Stimulated activated CD4-positive, alpha-beta T cell treated with anti-CD3 and anti-CD28 coated beads, TNF-alpha, amount 100 ng/mL, for 24 hours (primary cell): ENCODE measurements around the gene ACTR1B.
"Not testable (repeated sequence)": the region's sequence is repeated elsewhere in the genome, so short reads cannot be mapped to it uniquely, and the experiment has no call there.

Source experiments
- DNase-seq, 3 experiments: peaks; one replicate each; pipeline ENCODE4 v3.0.0-alpha.2; 2020; ENCODE audit warnings: low read depth in 3 of 3

Gene ACTR1B

DNA sequence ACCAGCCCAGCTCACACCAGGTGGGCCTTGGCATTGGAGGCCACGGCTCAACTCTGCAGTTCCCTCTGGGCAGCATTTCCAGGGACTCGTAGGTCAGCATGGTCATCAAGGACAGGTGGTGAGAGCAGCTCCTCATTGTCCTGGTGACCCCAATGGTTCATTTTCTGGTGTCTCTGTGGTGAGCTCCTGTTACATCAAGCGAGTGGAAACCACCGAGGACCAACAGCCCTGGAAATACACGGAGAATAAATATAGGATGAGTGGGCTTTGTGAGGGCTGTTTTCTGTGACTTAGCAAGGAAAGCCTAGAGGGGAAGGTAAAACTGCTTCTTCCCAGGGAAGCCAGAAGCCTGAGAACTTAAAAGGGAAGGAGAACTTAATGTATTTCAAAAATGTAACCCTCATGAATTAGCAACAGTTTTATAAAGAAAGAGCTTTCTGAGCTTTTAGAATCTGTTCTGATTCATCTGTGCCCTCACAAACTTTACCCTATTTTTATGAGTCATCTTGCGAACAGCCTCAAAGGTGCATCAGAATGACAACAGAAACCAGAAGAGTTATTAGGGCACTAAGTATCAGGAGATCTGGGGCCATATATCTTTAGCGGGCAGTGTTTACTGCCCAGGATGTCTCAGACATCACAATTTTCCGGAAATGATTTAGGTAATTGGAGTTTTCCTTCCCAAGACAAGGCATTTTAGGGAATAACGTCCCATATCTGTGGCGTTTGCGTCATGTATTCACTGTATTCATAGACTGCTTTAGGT, 24.4 kb upstream of the ACTR1B start:
- DNase-seq: no peak

DNA sequence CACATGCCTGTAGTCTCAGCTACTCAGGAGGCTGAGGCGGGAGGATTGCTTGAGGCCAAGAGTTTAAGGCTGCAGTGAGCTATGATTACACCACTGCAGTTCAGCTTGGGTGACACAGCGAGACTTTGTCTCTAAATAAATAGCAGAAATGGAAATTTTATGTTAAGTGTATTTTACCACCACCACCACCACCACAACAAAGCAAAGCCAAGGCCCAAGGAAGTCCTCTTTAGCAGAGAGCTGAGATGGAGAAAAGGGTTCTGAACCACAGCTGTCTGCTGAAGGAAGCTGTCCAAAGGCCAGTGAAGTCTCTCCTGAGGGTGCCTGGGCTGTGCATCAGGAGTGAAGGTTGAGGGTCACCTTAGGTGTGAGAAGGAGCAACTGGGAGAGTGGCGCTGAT, 23.4 kb upstream of the ACTR1B start:
- not testable (repeated sequence) for DNase-seq

- no peak for DNase-seq
These were observed 14.5 kb upstream of the ACTR1B start for GRCh38 chr2:97678298-97678697.

DNA sequence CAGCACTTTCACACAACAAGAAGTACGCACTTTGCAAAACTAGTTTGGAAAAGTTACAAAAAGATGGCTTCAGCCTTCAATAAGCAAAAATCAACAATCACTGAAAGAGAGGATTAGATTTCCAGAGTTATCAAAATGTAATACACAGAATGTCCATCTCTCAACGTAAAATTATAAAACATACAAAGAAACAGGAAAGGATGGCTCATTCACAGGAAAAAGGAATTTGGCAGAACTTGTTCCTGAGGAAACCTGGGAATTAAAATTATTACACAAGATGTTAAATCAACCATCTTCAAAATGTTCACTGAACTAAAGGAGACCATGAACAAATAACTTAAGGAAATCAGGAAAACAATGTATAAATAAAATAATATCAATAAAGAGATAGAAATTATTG, 13.6 kb upstream of the ACTR1B start:
- no peak for DNase-seq

GRCh38 chr2:97676620-97677019, 12.8 kb upstream of the ACTR1B start:
- DNase-seq: no peak

DNA sequence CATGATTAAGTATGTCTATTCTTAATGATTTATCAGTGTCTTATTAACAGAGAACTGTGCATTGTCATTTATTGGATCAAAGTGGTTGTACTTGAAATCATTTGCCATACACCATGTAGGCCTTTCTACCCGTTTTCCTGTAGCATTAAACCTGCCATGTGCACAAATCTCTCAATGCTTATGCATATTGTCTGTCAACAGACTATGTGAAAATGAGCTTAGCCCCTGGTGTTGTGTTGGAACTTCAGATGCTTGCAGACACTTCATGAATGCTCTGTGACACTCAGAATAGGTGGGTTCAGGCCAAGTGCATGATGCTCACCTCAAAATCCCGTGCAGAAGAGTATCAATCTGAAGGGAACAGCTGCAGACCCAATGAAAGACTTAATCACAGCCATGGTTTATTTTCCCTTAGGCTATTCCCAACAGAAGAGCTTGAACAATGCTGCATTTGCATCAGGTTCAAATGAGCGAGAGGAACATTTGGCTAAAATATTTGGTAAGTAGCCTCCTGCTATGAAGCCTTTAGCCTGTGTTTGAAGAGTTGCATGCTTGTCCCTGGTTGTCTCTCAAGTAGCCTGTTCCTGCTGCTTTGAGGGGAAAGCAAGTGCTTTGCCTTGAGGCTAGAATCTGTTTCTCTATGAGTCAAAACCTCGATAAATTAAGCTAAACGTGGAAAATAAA, 11.7 kb upstream of the ACTR1B start:
- DNase-seq: no peak

GRCh38 chr2:97673915-97674283, 10.1 kb upstream of the ACTR1B start:
- peak in 1 of 3 experiments; percentile 42 for DNase-seq

GRCh38 chr2:97673182-97673914, 9.5 kb upstream of the ACTR1B start:
- peak in 1 of 3 experiments; percentile 26 for DNase-seq

DNA sequence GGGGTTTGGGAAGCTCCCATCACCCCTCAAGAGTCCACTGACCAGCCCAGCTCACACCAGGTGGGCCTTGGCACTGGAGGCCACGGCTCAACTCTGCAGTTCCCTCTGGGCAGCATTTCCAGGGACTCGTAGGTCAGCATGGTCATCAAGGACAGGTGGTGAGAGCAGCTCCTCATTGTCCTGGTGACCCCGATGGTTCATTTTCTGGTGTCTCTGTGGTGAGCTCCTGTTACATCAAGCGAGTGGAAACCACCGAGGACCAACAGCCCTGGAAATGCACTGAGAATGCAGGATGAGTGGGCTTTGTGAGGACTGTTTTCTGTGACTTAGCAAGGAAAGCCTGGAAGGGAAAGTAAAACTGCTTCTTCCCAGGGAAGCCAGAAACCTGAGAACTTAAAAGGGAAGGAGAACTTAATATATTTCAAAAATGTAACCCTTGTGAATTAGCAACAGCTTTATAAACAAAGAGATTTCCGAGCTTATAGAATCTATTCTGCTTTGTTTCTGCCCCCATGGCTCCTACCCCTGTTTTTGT, 8.8 kb upstream of the ACTR1B start:
- DNase-seq: not testable (repeated sequence)

GRCh38 chr2:97671526-97671925, 7.7 kb upstream of the ACTR1B start:
- no peak for DNase-seq

DNA sequence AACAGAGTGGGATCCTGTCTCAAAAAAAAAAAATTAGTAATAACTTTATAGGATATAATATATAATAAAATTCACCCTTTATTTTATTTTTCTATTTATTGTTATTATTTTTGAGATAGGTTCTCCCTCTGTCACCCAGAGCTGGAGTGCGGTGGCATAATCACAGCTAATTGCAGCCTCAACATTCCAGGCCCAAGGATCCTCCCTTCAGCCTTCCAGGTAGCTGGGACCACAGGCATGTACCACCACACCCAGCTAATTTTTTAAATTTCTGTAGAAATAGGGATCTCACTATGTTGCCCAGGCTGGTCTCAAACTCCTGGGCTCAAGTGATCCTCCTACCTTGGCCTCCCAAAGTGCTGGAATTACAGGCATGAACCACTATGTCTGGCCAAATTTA, 6.6 kb upstream of the ACTR1B start:
- DNase-seq: no peak

DNA sequence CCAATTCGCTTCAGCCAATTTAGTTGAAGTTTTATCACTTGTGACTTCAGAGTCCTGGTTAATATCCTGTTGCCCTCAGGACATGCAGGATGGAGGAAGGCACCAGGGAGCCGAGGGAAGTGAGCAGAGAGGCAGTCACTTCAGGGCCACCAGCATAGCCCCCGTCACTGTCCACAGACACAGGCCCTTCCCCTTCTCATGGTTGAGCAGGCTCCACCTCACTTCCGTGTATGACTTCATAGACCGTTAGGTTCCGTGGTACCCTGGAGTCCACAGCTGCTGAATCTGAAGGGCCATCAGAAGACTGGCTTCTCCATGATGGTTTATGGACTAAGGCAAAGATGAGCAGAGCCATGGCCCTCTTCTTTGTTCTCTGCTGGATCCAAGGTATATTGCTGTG, 5.6 kb upstream of the ACTR1B start, which contains the start of gene C2orf92:
Gene C2orf92 (plus strand): TSS at position 266 of the 400 bp plus-strand sequence. CDS start 76 bp downstream, at position 342.
- no peak for DNase-seq

GRCh38 chr2:97664636-97664970, 759 bp upstream of the ACTR1B start:
- DNase-seq: no peak

DNA sequence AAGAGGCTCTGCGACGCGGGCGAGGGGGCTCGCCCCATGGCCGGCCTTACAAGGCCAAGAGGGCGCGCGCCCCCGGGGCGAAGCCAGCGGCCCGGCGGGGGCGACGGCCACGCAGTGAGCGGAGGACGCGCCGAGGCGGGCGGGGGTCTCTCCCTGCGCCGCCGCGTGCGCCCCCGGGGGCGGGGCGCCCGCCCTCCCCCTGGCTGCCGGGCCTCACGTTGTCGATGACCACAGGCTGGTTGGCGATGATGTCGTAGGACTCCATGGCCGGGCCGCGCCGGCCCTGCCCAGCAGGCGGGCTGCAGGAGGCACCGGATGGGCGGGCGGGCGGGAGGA, 250 bp downstream of the ACTR1B start:
- no peak for DNase-seq

DNA sequence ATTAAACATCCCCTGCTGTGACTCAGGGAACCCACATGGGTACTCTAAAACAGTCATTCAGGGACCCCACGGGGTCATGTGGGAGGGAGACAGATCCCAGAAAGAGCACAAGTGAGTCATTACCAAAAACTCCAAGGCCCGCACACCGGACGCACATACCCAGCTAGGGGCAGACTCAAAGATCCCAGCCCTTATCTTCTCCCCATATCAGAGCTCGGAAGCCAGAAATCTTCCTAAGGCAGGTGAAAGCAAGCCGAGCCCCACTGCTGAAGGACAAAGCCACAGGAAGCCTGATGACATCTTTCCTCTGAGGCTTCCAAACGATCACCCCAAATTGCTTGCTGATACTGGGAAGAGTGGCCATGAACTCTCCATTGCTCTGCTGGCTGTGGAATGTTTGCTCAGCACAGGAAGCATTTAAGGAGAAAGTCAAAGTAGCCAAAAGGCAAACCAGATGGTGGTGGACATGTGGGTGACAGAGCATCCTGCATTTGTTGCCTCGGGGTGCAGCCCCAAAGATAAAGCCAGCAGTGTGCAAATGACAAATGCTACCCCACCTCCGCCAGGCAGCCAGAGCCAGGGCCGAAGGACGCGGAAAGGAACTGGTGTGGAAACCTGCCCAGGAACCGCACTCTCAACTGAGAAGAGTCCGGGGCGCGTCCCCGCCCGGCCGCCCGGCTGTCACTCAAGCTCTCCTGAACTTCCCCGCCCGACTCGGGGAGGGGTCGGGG, 784 bp downstream of the ACTR1B start:
- DNase-seq: peak; percentile 65 to 87 (median 80)

DNA sequence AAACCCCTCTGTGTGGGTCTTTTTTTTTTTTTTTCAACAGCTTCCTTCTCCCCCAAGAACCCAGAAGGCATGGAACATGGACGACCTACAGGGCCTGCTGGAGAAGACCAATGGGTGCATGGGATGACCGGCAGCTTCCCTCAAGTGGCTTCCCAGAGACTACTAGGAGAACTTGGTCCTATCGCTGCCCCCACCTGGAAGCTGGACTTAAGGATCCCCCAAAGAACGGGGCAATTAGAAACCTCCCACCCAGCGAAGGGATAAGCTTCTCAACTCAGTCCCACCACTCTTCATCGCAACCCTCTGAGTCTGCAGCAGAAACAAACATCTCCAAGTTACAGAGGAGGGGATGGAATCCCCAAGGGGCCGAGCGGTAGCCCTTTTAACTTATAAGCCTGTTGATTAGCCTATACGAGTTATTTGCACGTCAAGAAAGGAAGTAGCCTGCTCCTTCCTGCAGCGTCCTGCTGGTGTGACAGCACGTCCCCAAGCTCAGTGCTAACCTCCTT, 1.4 kb downstream of the ACTR1B start:
- DNase-seq: no peak

DNA sequence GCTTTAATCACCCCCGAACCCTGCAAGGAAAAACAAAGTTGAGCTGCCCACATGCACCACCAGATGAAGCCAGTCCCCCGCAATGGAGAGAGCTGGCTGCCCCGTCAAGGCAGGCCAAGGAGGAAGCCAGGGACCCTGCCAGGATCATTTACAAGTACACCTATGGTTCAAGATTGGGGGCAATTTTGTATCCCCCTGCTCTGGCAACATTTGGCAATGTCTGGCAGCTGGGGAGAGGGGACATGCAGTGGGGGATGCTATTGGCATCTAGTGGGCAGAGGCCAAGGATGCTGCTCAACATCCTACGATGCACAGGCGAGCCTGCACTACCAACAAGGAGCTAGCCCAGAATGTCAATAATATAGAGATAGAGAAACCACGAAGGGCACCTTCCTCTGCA, 1.9 kb downstream of the ACTR1B start:
- DNase-seq: no peak

- no peak for DNase-seq
These were observed 3.0 kb downstream of the ACTR1B start for GRCh38 chr2:97660775-97661389.

- no peak for DNase-seq
These were observed 3.6 kb downstream of the ACTR1B start for GRCh38 chr2:97660044-97660774.

GRCh38 chr2:97659256-97660043, 4.4 kb downstream of the ACTR1B start:
- no peak for DNase-seq
